Raji (cell line): ENCODE measurements around the gene RAMP2.
A peak's percentile ranks its signal among the peaks of the same experiment; 100 is the strongest.

Source experiments
- POLR2A ChIP-seq: IDR thresholded peaks from 2 replicates; pipeline ENCODE4 v1.6.1; 2011; ENCODE audit warnings: low read depth, low read length, control low read depth; ENCODE audit not compliant: insufficient read depth

RAMP2 gene

DNA sequence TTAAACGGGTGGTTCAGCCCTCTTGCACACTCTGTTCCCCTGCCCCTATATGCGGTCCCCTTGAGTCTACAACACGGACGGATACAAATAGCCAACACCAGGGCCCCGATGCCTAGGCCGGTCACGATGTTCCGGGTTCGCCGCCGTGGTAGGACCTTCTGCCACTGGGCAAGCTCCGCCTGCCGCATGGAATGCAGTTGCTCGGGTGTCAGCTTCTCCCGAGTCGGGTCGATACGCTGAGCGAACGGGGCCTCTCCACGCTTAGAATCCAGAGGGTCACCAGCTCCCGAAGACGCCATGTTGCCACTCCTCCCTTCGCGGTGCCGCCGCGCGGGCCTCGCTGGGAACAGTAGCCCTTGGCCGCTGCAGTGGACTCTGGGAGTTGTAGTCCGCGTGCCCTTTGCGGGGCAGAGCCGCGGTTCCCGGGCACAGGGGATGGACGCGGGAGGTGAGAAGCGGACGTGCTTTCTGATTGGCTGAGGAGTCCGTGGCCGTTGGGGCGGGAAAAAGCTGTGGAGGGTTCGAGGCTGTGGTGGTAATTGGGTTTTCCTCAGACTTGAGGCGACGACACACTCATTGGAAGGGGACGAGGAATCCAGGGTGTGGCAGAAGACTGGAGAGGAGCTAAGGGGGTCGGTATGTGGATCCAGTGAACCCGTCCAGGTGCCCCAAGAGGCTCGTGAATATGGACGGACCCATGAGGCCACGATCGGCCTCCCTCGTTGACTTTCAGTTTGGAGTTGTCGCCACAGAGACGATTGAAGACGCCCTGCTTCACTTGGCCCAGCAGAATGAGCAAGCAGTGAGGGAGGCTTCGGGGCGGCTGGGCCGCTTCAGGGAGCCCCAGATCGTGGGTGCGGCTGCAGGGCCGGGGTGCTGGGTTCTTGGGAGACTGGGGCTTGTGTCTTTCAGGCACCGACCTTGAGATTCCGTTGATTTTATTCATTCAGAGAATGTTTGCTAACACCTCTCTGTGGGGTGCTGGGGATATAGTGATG, 37.7 kb downstream of the RAMP2 start, which contains the start of the genes CNTD1 and COA3:
Gene CNTD1, plus strand, starts transcription at position 479 of the 998 bp plus-strand sequence. Its CDS starts 207 bp downstream, at position 686.
Gene COA3, minus strand, starts transcription at position 322 of the 998 bp plus-strand sequence. Its CDS starts 23 bp downstream, at position 299.
- TF ChIP-seq POLR2A, result peak; percentile 58

DNA sequence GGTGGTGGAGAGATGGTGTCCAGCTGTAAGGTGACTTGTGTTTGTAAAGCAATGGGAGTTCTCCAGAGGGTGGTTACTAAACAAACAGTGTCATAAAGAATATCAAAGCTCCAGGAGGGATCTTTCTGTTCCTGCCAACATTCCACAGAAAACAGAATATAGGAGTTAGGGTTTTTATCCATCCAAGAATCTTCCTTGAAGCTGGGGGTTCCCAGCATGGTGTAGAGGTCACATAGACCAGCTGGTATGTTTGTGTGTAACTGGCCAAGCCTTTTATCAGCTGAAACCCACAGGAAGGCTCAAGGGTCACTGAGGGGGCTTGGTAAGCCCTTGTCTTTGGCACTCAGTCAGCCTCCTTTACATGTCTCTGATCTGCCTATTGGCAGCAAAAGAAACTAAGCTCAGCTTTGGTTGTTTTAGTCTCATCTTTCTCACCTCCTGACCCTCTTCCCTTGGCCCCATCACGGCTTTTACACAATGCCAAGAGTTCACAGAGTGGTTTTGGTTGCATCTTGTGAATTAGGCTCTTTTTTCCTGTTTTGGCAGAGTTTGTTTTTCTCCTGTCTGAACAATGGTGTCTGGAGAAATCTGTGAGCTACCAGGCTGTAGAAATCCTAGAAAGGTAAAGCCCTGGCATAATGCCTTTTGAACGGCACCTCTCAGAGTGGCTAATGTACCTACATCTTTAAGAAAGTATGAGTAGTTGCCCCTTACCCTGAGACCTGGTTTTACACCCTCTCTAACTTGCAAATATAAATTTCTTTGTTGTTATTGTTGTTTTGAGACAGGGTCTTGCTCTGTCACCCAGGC, 42.3 kb downstream of the RAMP2 start:
- TF ChIP-seq POLR2A, result no peak

DNA sequence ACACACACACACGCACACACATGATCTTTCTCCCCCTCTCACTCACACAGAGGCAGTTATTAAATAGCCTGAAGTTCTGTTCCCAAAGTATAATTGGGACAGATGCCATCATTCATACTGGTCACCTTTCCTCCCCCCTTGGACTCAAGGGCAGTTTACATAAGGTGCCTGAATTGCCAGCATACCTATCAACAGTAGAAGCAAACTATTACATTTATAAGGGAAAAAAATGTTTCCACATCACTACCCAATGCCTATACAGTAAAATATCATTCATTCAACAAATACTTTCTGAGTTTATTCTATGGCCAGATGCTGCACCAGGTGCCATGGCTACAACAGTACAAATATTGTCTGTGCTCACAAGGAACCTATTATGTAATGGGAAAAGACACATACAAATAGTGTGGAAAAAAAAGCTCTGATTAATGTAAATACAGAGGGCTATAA, 43.9 kb downstream of the RAMP2 start:
- TF ChIP-seq POLR2A, result no peak

DNA sequence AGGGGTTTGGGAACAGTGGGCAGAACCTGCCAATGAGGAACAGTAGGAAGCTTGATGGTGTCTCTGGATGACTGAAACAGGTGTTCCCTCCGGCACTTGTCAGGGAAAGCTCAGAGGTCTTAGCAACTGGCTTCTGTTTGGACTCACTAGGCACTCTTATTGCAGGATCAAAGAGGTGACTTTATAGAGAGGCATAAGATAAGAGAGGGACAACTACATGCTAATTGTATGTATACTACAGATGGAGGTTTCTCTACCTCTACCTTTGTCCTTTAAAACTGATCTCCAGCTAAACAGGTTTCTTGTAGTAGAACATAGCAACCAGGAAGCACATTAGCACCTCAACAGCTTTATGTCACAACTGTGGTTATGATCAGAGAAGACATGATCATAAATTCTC, 45.2 kb downstream of the RAMP2 start:
- no peak for TF ChIP-seq POLR2A

DNA sequence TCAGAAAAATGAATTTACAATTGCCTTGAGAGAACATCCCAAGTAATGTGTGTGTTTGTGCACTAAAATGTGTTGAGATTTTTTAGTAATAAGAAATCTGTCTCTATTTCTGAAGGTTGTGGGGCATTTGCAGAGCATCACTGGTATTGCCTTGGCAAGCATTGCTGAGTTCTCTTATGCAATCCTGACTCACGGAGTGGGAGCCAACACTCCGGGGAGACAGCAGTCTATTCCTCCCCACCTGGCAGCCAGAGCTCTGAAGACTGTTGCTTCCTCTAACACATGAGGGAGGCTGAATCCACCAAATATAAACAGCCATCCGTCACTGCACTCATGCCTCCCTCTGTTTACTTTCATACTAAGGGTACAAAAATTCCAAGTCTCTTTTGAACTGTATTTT, 48.2 kb downstream of the RAMP2 start:
- TF ChIP-seq POLR2A, result no peak
